Measurements from ENCODE around the gene CELF2.

The CELF2 gene

GRCh38 chr10:11147722-11148121 is 130.1 kb downstream of the CELF2 start:
- TF ChIP-seq EZH2phosphoT487 (IDR thresholded peaks at IDR 0.05; ENCODE audit: borderline replicate concordance, low read length), result no peak
- TF ChIP-seq CTCF (IDR thresholded peaks at IDR 0.05; ENCODE audit: low read depth, low read length, poor library complexity, severe bottlenecking), result no peak
- H3K9me3 ChIP-seq (ENCODE audit: control insufficient read depth, insufficient read depth, low read length), result no peaks in the 10 kb centered on the region
- H3F3A ChIP-seq (ENCODE audit: control insufficient read depth, insufficient read depth), result no peaks in the 10 kb centered on the region
- H3K4me3 ChIP-seq (ENCODE audit: low read length), result no peak overlapping the region
- H3K9me2 ChIP-seq (replicated peaks; ENCODE audit: control insufficient read depth, low read length), result no peaks in the 10 kb centered on the region
- no peak overlapping the region for H3K4me2 ChIP-seq (ENCODE audit: low read length)
- H4K20me1 ChIP-seq (ENCODE audit: control insufficient read depth, insufficient read depth, low read depth, low read length), result no peaks in the 10 kb centered on the region
- H3K79me2 ChIP-seq (ENCODE audit: control insufficient read depth, low read length), result no peaks in the 10 kb centered on the region
- no peaks in the 10 kb centered on the region for H3K36me3 ChIP-seq (ENCODE audit: control insufficient read depth, low read length)
- H3K27me3 ChIP-seq (ENCODE audit: control insufficient read depth, low read length), result peaks cover 50% of the 10 kb centered on the region
- no peak overlapping the region for H3K27ac ChIP-seq (ENCODE audit: low read depth, low read length)
- H3K4me1 ChIP-seq (ENCODE audit: control insufficient read depth, low read length), result peaks cover 24% of the 10 kb centered on the region

GRCh38 chr10:11148142-11149028 is 130.7 kb downstream of the CELF2 start:
- H3K27ac ChIP-seq (ENCODE audit: low read depth, low read length), result no peak overlapping the region
- no peak for TF ChIP-seq CTCF (IDR thresholded peaks at IDR 0.05; ENCODE audit: low read depth, low read length, poor library complexity, severe bottlenecking)
- no peak for TF ChIP-seq EZH2phosphoT487 (IDR thresholded peaks at IDR 0.05; ENCODE audit: borderline replicate concordance, low read length)
- peaks cover 56% of the 10 kb centered on the region for H3K27me3 ChIP-seq (ENCODE audit: control insufficient read depth, low read length)
- H3K4me1 ChIP-seq (ENCODE audit: control insufficient read depth, low read length), result peaks cover 21% of the 10 kb centered on the region
- H3K4me3 ChIP-seq (ENCODE audit: low read length), result no peak overlapping the region
- no peaks in the 10 kb centered on the region for H3K9me3 ChIP-seq (ENCODE audit: control insufficient read depth, insufficient read depth, low read length)
- no peaks in the 10 kb centered on the region for H3F3A ChIP-seq (ENCODE audit: control insufficient read depth, insufficient read depth)
- no peaks in the 10 kb centered on the region for H3K36me3 ChIP-seq (ENCODE audit: control insufficient read depth, low read length)
- H3K79me2 ChIP-seq (ENCODE audit: control insufficient read depth, low read length), result no peaks in the 10 kb centered on the region
- H3K9me2 ChIP-seq (replicated peaks; ENCODE audit: control insufficient read depth, low read length), result no peaks in the 10 kb centered on the region
- no peaks in the 10 kb centered on the region for H4K20me1 ChIP-seq (ENCODE audit: control insufficient read depth, insufficient read depth, low read depth, low read length)
- H3K4me2 ChIP-seq (ENCODE audit: low read length), result no peak overlapping the region

- H3K27ac ChIP-seq (ENCODE audit: low read depth, low read length), result no peak overlapping the region
- H3F3A ChIP-seq (ENCODE audit: control insufficient read depth, insufficient read depth), result no peaks in the 10 kb centered on the region
- H3K4me1 ChIP-seq (ENCODE audit: control insufficient read depth, low read length), result peaks cover 27% of the 10 kb centered on the region
- TF ChIP-seq EZH2phosphoT487 (IDR thresholded peaks at IDR 0.05; ENCODE audit: borderline replicate concordance, low read length) (no peak), CTCF (IDR thresholded peaks at IDR 0.05; ENCODE audit: low read depth, low read length, poor library complexity, severe bottlenecking) (no peak)
- H3K4me3 ChIP-seq (ENCODE audit: low read length), result no peak overlapping the region
- H3K9me2 ChIP-seq (replicated peaks; ENCODE audit: control insufficient read depth, low read length), result no peaks in the 10 kb centered on the region
- no peaks in the 10 kb centered on the region for H3K36me3 ChIP-seq (ENCODE audit: control insufficient read depth, low read length)
- no peaks in the 10 kb centered on the region for H4K20me1 ChIP-seq (ENCODE audit: control insufficient read depth, insufficient read depth, low read depth, low read length)
- no peaks in the 10 kb centered on the region for H3K79me2 ChIP-seq (ENCODE audit: control insufficient read depth, low read length)
- H3K27me3 ChIP-seq (ENCODE audit: control insufficient read depth, low read length), result peaks cover 70% of the 10 kb centered on the region
- H3K9me3 ChIP-seq (ENCODE audit: control insufficient read depth, insufficient read depth, low read length), result no peaks in the 10 kb centered on the region
- no peak overlapping the region for H3K4me2 ChIP-seq (ENCODE audit: low read length)
Measured at GRCh38 chr10:11149807-11150141, 132.1 kb downstream of the CELF2 start.

All from DOHH2 (cell line).